K562 (cell line): Measurements from ENCODE around the gene TP73. TPM values are rescaled to one million over a fixed set of nuclear protein-coding genes. Genes with fewer than 3 reads are reported as not detected.

ENCODE experiments used
- BCL6 ChIP-seq: fragments of 250-450 bp; sonication (Bioruptor Pico); IDR thresholded peaks from 2 replicates; pipeline ENCODE4 v1.4.0; 2020
- ETV6 ChIP-seq, 3 experiments: fragments of 150-350 bp in 1 of 3; sonication (generic) in 1 of 3; formaldehyde crosslinking in 1 of 3; IDR thresholded peaks; 2 replicates each; pipeline versions ENCODE4 v1.6.1 to v1.8.0; 2014 to 2022; ENCODE audit warnings: borderline replicate concordance in 2 of 3, low read depth in 2 of 3, antibody characterized with exemption in 1 of 3, low read length in 1 of 3, mild to moderate bottlenecking in 1 of 3, missing genetic modification reagents in 1 of 3
- KDM1A ChIP-seq, 2 experiments: fragments of 450-650 bp; IDR thresholded peaks; 2 replicates each; pipeline ENCODE4 v1.6.1; 2016; ENCODE audit warnings: mild to moderate bottlenecking in 2 of 2
- KDM2B ChIP-seq: fragments of 250-450 bp; sonication (Bioruptor Pico); IDR thresholded peaks from 2 replicates; pipeline ENCODE4 v1.8.0; 2021; ENCODE audit warnings: mild to moderate bottlenecking, moderate library complexity
- PCBP2 ChIP-seq: fragments of 200-400 bp; formaldehyde crosslinking; IDR thresholded peaks from 2 replicates; pipeline ENCODE4 v1.6.1; 2018; ENCODE audit warnings: low read length, low read depth, mild to moderate bottlenecking, moderate library complexity; ENCODE audit not compliant: poor library complexity, severe bottlenecking
- TBP ChIP-seq: optimal IDR thresholded peaks from 2 replicates; pipeline ENCODE3; 2011; ENCODE audit warnings: low read depth, low read length, improper control_type of control experiment
- XRCC5 ChIP-seq: fragments of 200-400 bp; formaldehyde crosslinking; IDR thresholded peaks from 2 replicates; pipeline ENCODE4 v1.6.1; 2017; ENCODE audit warnings: low read depth, mild to moderate bottlenecking, low read length
- ZNF316 ChIP-seq: fragments of 450-650 bp; IDR thresholded peaks from 2 replicates; pipeline ENCODE4 v1.6.1; 2016
- ZNF57 ChIP-seq: fragments of 450-650 bp; formaldehyde crosslinking; IDR thresholded peaks from 2 replicates; pipeline ENCODE4 v1.4.0; 2020; ENCODE audit warnings: mild to moderate bottlenecking, moderate library complexity
- ZNF644 ChIP-seq: fragments of 200-800 bp; sonication (Bioruptor generic); IDR thresholded peaks from 2 replicates; pipeline ENCODE4 v1.6.1; 2016; ENCODE audit warnings: low read depth, missing genetic modification characterization, missing compliant biosample characterization
- polyA plus RNA-seq, 8 experiments: library from polyadenylated mRNA; depleted of rRNA in 4 of 8; stranded (reverse) in 5 of 8; unstranded in 3 of 8; fragments of >200 nt; fragmentation: Nextera tagmentation in 2 of 8; fragmentation: Illumina TruSeq in 1 of 8; extraction: Ambion mirVana in 2 of 8; extraction: Trizol in 1 of 8; gene quantifications; 2 replicates each; pipeline versions ENCODE4 v1.2.1 to v1.2.3, GENCODE V29; 2011 to 2014; ENCODE audit warnings: inconsistent platforms in 1 of 8, missing spikeins in 1 of 8
- total RNA-seq, 7 experiments: library from RNA; depleted of rRNA in 6 of 7; stranded (reverse); fragments of >200 nt in 6 of 7; fragmentation: Illumina TruSeq in 2 of 7; extraction: Trizol in 2 of 7; gene quantifications; 2 replicates each; pipeline versions ENCODE4 v1.2.1 to v1.2.3, GENCODE V29; 2011 to 2021; ENCODE audit warnings: low replicate concordance in 1 of 7
- TF ChIP-seq, protein P1 (sequence below): sonication (generic); formaldehyde crosslinking; IDR thresholded peaks from 2 replicates; pipeline ENCODE4 v1.8.0; 2023; ENCODE audit warnings: missing genetic modification reagents, mild to moderate bottlenecking, borderline replicate concordance
- TF ChIP-seq, protein P2 (sequence below): fragments of 450-650 bp; formaldehyde crosslinking; IDR thresholded peaks from 2 replicates; pipeline ENCODE4 v1.4.0; 2020; ENCODE audit warnings: mild to moderate bottlenecking, moderate library complexity
- TF ChIP-seq, protein P3 (sequence below): sonication (generic); formaldehyde crosslinking; IDR thresholded peaks from 2 replicates; pipeline ENCODE4 v1.8.0; 2022; ENCODE audit warnings: mild to moderate bottlenecking, missing genetic modification reagents
- TF ChIP-seq, protein P4 (sequence below): fragments of 250-450 bp; sonication (Bioruptor Pico); IDR thresholded peaks from 2 replicates; pipeline ENCODE4 v1.9.0; 2021; ENCODE audit warnings: mild to moderate bottlenecking, inconsistent platforms

The TP73 gene
- total and polyA plus RNA-seq, 9 of the 15 experiments (the other 6 are each of a cell fraction or from before 2014, with no cell fraction given), result 0.07 to 1.6 (median 0.40) TPM; not detected in 2

DNA sequence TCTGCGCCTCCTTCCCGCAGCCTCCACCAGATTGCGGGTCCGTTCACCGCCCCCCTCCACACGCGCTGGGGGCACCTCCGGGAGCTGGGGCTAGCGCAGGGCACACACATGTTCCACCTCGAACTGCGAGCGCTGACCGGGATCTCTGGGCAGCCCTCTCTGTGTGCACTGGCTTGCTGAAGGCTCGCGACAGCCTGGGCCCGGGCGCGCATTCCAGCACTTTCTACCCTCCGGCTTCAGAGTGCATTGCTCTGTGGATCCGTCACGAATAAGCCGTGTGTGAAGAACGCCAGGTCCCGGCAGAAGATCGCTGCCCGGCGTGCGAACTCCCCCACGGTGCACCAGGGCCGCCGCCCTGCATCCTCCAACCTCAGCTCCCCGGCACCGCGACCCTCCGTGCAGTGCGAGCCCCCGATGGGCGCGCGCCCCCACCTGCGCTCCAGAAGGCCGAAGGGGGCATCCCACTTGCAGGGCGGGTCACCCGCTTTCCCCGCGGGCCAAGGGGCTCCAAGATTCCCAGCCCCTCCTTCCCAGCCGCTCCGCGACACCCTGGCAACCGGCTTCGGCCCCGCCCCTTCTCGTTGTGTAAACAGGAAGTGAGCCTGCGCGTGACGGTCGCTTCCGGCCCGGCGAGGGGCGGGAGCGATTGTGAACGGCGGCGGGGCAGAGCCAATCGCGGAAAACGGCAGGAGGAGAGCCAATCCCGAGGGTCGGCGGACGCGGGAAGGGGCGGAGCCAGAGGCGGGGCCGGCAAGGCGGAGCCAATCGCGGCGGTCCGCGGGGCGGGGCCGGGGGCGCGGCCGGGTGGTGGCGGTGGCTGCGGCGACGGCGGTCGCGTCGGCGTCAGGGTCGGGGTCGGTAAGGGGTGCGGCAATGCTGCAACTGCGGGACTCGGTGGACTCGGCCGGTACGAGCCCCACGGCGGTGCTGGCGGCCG lies 27.8 kb upstream of the TP73 start, which contains the start of gene TPRG1L (continued):
- TF ChIP-seq, protein P1, sequence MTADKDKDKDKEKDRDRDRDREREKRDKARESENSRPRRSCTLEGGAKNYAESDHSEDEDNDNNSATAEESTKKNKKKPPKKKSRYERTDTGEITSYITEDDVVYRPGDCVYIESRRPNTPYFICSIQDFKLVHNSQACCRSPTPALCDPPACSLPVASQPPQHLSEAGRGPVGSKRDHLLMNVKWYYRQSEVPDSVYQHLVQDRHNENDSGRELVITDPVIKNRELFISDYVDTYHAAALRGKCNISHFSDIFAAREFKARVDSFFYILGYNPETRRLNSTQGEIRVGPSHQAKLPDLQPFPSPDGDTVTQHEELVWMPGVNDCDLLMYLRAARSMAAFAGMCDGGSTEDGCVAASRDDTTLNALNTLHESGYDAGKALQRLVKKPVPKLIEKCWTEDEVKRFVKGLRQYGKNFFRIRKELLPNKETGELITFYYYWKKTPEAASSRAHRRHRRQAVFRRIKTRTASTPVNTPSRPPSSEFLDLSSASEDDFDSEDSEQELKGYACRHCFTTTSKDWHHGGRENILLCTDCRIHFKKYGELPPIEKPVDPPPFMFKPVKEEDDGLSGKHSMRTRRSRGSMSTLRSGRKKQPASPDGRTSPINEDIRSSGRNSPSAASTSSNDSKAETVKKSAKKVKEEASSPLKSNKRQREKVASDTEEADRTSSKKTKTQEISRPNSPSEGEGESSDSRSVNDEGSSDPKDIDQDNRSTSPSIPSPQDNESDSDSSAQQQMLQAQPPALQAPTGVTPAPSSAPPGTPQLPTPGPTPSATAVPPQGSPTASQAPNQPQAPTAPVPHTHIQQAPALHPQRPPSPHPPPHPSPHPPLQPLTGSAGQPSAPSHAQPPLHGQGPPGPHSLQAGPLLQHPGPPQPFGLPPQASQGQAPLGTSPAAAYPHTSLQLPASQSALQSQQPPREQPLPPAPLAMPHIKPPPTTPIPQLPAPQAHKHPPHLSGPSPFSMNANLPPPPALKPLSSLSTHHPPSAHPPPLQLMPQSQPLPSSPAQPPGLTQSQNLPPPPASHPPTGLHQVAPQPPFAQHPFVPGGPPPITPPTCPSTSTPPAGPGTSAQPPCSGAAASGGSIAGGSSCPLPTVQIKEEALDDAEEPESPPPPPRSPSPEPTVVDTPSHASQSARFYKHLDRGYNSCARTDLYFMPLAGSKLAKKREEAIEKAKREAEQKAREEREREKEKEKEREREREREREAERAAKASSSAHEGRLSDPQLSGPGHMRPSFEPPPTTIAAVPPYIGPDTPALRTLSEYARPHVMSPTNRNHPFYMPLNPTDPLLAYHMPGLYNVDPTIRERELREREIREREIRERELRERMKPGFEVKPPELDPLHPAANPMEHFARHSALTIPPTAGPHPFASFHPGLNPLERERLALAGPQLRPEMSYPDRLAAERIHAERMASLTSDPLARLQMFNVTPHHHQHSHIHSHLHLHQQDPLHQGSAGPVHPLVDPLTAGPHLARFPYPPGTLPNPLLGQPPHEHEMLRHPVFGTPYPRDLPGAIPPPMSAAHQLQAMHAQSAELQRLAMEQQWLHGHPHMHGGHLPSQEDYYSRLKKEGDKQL (CRISPR knock-in tag), result no peak
- TF ChIP-seq BCL6 (no peak), ZNF57 (CRISPR knock-in tag) (no peak), PCBP2 (no peak), XRCC5 (no peak), ZNF644 (tag) (no peak), TBP (no peak), KDM1A (IDR thresholded peaks at IDR 0.05) (no peak), ZNF316 (no peak), ETV6 (IDR thresholded peaks at IDR 0.05; ENCODE audit: borderline replicate concordance in 1 of 2, low read depth in 2 of 2, low read length in 1 of 2) (no peak), ETV6 (CRISPR knock-in tag; IDR thresholded peaks at IDR 0.05; ENCODE audit: borderline replicate concordance) (no peak), KDM2B (CRISPR knock-in tag) (peak; percentile 94)
- TF ChIP-seq, protein P2, sequence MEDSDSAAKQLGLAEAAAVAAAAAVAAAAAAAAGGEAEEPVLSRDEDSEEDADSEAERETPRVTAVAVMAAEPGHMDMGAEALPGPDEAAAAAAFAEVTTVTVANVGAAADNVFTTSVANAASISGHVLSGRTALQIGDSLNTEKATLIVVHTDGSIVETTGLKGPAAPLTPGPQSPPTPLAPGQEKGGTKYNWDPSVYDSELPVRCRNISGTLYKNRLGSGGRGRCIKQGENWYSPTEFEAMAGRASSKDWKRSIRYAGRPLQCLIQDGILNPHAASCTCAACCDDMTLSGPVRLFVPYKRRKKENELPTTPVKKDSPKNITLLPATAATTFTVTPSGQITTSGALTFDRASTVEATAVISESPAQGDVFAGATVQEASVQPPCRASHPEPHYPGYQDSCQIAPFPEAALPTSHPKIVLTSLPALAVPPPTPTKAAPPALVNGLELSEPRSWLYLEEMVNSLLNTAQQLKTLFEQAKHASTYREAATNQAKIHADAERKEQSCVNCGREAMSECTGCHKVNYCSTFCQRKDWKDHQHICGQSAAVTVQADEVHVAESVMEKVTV (CRISPR knock-in tag), result no peak
- TF ChIP-seq, protein P3, sequence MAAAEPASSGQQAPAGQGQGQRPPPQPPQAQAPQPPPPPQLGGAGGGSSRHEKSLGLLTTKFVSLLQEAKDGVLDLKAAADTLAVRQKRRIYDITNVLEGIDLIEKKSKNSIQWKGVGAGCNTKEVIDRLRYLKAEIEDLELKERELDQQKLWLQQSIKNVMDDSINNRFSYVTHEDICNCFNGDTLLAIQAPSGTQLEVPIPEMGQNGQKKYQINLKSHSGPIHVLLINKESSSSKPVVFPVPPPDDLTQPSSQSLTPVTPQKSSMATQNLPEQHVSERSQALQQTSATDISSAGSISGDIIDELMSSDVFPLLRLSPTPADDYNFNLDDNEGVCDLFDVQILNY (CRISPR knock-in tag), result no peak
- TF ChIP-seq, protein P4, sequence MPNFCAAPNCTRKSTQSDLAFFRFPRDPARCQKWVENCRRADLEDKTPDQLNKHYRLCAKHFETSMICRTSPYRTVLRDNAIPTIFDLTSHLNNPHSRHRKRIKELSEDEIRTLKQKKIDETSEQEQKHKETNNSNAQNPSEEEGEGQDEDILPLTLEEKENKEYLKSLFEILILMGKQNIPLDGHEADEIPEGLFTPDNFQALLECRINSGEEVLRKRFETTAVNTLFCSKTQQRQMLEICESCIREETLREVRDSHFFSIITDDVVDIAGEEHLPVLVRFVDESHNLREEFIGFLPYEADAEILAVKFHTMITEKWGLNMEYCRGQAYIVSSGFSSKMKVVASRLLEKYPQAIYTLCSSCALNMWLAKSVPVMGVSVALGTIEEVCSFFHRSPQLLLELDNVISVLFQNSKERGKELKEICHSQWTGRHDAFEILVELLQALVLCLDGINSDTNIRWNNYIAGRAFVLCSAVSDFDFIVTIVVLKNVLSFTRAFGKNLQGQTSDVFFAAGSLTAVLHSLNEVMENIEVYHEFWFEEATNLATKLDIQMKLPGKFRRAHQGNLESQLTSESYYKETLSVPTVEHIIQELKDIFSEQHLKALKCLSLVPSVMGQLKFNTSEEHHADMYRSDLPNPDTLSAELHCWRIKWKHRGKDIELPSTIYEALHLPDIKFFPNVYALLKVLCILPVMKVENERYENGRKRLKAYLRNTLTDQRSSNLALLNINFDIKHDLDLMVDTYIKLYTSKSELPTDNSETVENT (CRISPR knock-in tag), result 0 out of 2 replicates have a peak, but pooled peaks have one; percentile 31
